Occipital lobe (tissue), 2 donors: ENCODE data around the gene PITPNC1. TPM values are rescaled to one million over a fixed set of nuclear protein-coding genes. Genes with fewer than 3 reads are reported as not detected.

Experiments
- DNase-seq: peaks from one replicate; lab custom pipeline; 2025; lab: John Stamatoyannopoulos, UW
- total RNA-seq: library from RNA; depleted of rRNA; stranded (reverse); fragments of >200 nt; gene quantifications from one replicate; pipeline ENCODE4 v1.2.3, GENCODE V29; 2014

The PITPNC1 gene
- total RNA-seq, 1 donor from 2014 or later = 60.8 TPM

GRCh38 chr17:67433248-67433924, 56.3 kb downstream of the PITPNC1 start:
- DNase-seq = no peak

GRCh38 chr17:67434061-67434525, 57.0 kb downstream of the PITPNC1 start:
- no peak for DNase-seq

GRCh38 chr17:67435122-67435521, 58.0 kb downstream of the PITPNC1 start:
- DNase-seq = no peak

- DNase-seq = no peak
Measured at GRCh38 chr17:67435786-67436185, 58.7 kb downstream of the PITPNC1 start.

- no peak for DNase-seq
Measured at GRCh38 chr17:67436233-67436632, 59.2 kb downstream of the PITPNC1 start.

- DNase-seq = no peak
Measured at GRCh38 chr17:67438667-67439066, 61.6 kb downstream of the PITPNC1 start.

GRCh38 chr17:67439269-67439668, 62.2 kb downstream of the PITPNC1 start:
- DNase-seq = no peak

GRCh38 chr17:67440277-67441051, 63.4 kb downstream of the PITPNC1 start:
- no peak for DNase-seq

- DNase-seq = no peak
Measured at GRCh38 chr17:67441052-67441895, 64.2 kb downstream of the PITPNC1 start.

- no peak for DNase-seq
Measured at GRCh38 chr17:67441896-67442219, 64.8 kb downstream of the PITPNC1 start.

- DNase-seq = no peak
Measured at GRCh38 chr17:67442787-67443624, 65.9 kb downstream of the PITPNC1 start.

GRCh38 chr17:67443931-67444595, 67.0 kb downstream of the PITPNC1 start:
- DNase-seq = no peak

- no peak for DNase-seq
Measured at GRCh38 chr17:67448449-67448848, 71.4 kb downstream of the PITPNC1 start.

GRCh38 chr17:67449065-67449464, 72.0 kb downstream of the PITPNC1 start:
- DNase-seq = no peak

GRCh38 chr17:67449845-67450755, 73.0 kb downstream of the PITPNC1 start:
- no peak for DNase-seq

- DNase-seq = no peak
Measured at GRCh38 chr17:67452681-67453554, 75.8 kb downstream of the PITPNC1 start.

GRCh38 chr17:67456103-67456502, 79.0 kb downstream of the PITPNC1 start:
- no peak for DNase-seq

GRCh38 chr17:67456889-67457288, 79.8 kb downstream of the PITPNC1 start:
- no peak for DNase-seq

GRCh38 chr17:67458203-67458602, 81.1 kb downstream of the PITPNC1 start:
- DNase-seq = no peak
